GM12891 (cell line): ENCODE data around the gene DPP4.

Source experiments
- POLR2A ChIP-seq: IDR thresholded peaks from 2 replicates; pipeline ENCODE4 v1.6.1; 2011; ENCODE audit warnings: low read depth, low read length, control low read depth
- POLR2AphosphoS5 ChIP-seq: IDR thresholded peaks from 2 replicates; pipeline ENCODE4 v1.6.1; 2011; ENCODE audit warnings: low read depth, low read length, control low read depth

DNA sequence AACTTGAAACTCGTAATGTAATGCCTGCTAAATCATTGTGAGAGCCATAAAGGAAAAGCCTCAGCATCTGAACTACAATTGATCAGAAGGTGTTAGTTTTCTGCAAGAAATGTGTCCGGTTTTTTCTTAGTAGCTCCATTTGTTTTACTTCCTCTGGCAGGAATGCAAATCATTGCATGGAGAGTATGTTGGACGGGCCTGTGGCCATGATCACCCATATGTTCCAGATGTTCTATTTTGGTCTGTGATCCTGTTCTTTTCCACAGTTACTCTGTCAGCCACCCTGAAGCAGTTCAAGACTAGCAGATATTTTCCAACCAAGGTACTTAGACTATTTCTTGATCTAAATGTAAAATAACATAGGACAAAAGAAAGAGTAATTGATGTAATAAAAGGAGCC lies 126.6 kb downstream of the DPP4 start:
- TF ChIP-seq POLR2A (no peak), POLR2AphosphoS5 (no peak)
